ENCODE measurements around the gene METRNL.

Gene METRNL

GRCh38 chr17:83094291-83094690 is 14.9 kb downstream of the METRNL start:
- no peak for DNase-seq

- DNase-seq = no peak
Observed at GRCh38 chr17:83095016-83095415, 15.6 kb downstream of the METRNL start.

- DNase-seq = no peak
Observed at GRCh38 chr17:83096401-83097224, 17.2 kb downstream of the METRNL start.

- DNase-seq = no peak
Observed at GRCh38 chr17:83097831-83098230, 18.4 kb downstream of the METRNL start.

- no peak for DNase-seq
Observed at GRCh38 chr17:83098241-83099085, 19.1 kb downstream of the METRNL start.

GRCh38 chr17:83099086-83099555 is 19.7 kb downstream of the METRNL start:
- no peak for DNase-seq

GRCh38 chr17:83099570-83100181 is 20.3 kb downstream of the METRNL start:
- DNase-seq = no peak

- no peak for DNase-seq
Observed at GRCh38 chr17:83100220-83100852, 20.9 kb downstream of the METRNL start.

GRCh38 chr17:83100853-83101391 is 21.5 kb downstream of the METRNL start:
- no peak for DNase-seq

- no peak for DNase-seq
Observed at GRCh38 chr17:83101805-83102480, 22.5 kb downstream of the METRNL start.

- no peak for DNase-seq
Observed at GRCh38 chr17:83103200-83103942, 24.0 kb downstream of the METRNL start.

- DNase-seq = no peak
Observed at GRCh38 chr17:83103943-83104311, 24.5 kb downstream of the METRNL start.

- DNase-seq = no peak
Observed at GRCh38 chr17:83104577-83105505, 25.4 kb downstream of the METRNL start.

GRCh38 chr17:83105512-83105911 is 26.1 kb downstream of the METRNL start:
- DNase-seq = no peak

GRCh38 chr17:83106056-83106588 is 26.7 kb downstream of the METRNL start:
- DNase-seq = no peak

GRCh38 chr17:83106913-83107655 is 27.7 kb downstream of the METRNL start:
- no peak for DNase-seq

- DNase-seq = no peak
Observed at GRCh38 chr17:83107656-83108048, 28.2 kb downstream of the METRNL start.

- no peak for DNase-seq
Observed at GRCh38 chr17:83108709-83109108, 29.3 kb downstream of the METRNL start.

GRCh38 chr17:83109386-83109785 is 30.0 kb downstream of the METRNL start:
- DNase-seq = no peak

Measured in hippocampal formation (tissue), 2 donors.